ENCODE measurements around the gene SHISAL1. TPM values are rescaled to one million over a fixed set of nuclear protein-coding genes. Genes with fewer than 3 reads are reported as not detected.

The SHISAL1 gene
- total and polyA plus RNA-seq, 10 donors = 0.10 to 0.47 (median 0.22) TPM

- TF ChIP-seq POLR2AphosphoS5 (IDR thresholded peaks at IDR 0.05) (no peak), POLR2A (IDR thresholded peaks at IDR 0.05) (no peak), CTCF (IDR thresholded peaks at IDR 0.05 in 8 of 11, conservative IDR thresholded peaks at IDR 0.05 in 3 of 11) (no peak)
- intact Hi-C loops (cut with DNase I; ENCODE audit: low total_unique reads) = no loop called here
- DNase-seq = no peak
- Histone ChIP-seq H3K9me3 (no peaks in the 10 kb centered on the region), H3K4me1 (peaks cover 0 to 15% (median 0%) of the 10 kb centered on the region in 6 donors), H3K27ac (no peak overlapping the region), H3K36me3 (no peaks in the 10 kb centered on the region), H3K27me3 (replicated peaks in 1 of 7) (peaks cover 0 to 36% (median 0%) of the 10 kb centered on the region in 7 donors), H3K4me3 (no peak overlapping the region)
- WGBS, 5 donors = 77 to 94% (median 86%) methylated on average over 12 to 13 of the region's 13 CpGs
Measured at GRCh38 chr22:44316393-44317122, 3.8 kb upstream of the SHISAL1 start.

GRCh38 chr22:44314425-44315067 lies 1.8 kb upstream of the SHISAL1 start:
- 52 to 64% (median 59%) methylated on average over 17 of the region's 17 CpGs for WGBS, 5 donors
- H3K4me3 ChIP-seq = no peak overlapping the region
- no peak for TF ChIP-seq POLR2AphosphoS5 (IDR thresholded peaks at IDR 0.05)
- no peak for TF ChIP-seq CTCF (IDR thresholded peaks at IDR 0.05 in 8 of 11, conservative IDR thresholded peaks at IDR 0.05 in 3 of 11)
- no peak for TF ChIP-seq POLR2A (IDR thresholded peaks at IDR 0.05)
- H3K27me3 ChIP-seq (replicated peaks in 1 of 7) = peaks cover 0 to 41% (median 0%) of the 10 kb centered on the region in 7 donors
- peaks cover 0 to 15% (median 0%) of the 10 kb centered on the region in 6 donors for H3K4me1 ChIP-seq
- DNase-seq = no peak
- no peak overlapping the region for H3K27ac ChIP-seq
- H3K36me3 ChIP-seq = no peaks in the 10 kb centered on the region
- intact Hi-C loops (cut with DNase I; ENCODE audit: low total_unique reads) = no loop called here
- H3K9me3 ChIP-seq = no peaks in the 10 kb centered on the region

GRCh38 chr22:44313385-44314006 lies 745 bp upstream of the SHISAL1 start:
- Histone ChIP-seq H3K9me3 (no peaks in the 10 kb centered on the region), H3K4me1 (peaks cover 0 to 15% (median 0%) of the 10 kb centered on the region in 6 donors), H3K36me3 (no peaks in the 10 kb centered on the region), H3K27me3 (replicated peaks in 1 of 7) (peaks cover 0 to 41% (median 0%) of the 10 kb centered on the region in 7 donors), H3K27ac (no peak overlapping the region), H3K4me3 (no peak overlapping the region)
- intact Hi-C loops (cut with DNase I; ENCODE audit: low total_unique reads) = no loop called here
- DNase-seq = no peak
- TF ChIP-seq POLR2A (IDR thresholded peaks at IDR 0.05) (no peak), POLR2AphosphoS5 (IDR thresholded peaks at IDR 0.05) (no peak), CTCF (IDR thresholded peaks at IDR 0.05 in 8 of 11, conservative IDR thresholded peaks at IDR 0.05 in 3 of 11) (no peak)
- 81 to 91% (median 83%) methylated on average over 12 to 16 of the region's 16 CpGs for WGBS, 5 donors

- TF ChIP-seq POLR2AphosphoS5 (IDR thresholded peaks at IDR 0.05) = no peak
- no peak for TF ChIP-seq POLR2A (IDR thresholded peaks at IDR 0.05)
- TF ChIP-seq CTCF (IDR thresholded peaks at IDR 0.05 in 8 of 11, conservative IDR thresholded peaks at IDR 0.05 in 3 of 11) = no peak
- WGBS, 5 donors = 24 to 34% (median 28%) methylated on average over 3 of the region's 3 CpGs
- H3K4me3 ChIP-seq = no peak overlapping the region
- no peak overlapping the region for H3K27ac ChIP-seq
- no peak for DNase-seq
- H3K36me3 ChIP-seq = no peaks in the 10 kb centered on the region
- no peaks in the 10 kb centered on the region for H3K9me3 ChIP-seq
- peaks cover 0 to 15% (median 0%) of the 10 kb centered on the region in 6 donors for H3K4me1 ChIP-seq
- intact Hi-C loops (cut with DNase I; ENCODE audit: low total_unique reads) = no loop called here
- H3K27me3 ChIP-seq (replicated peaks in 1 of 7) = peaks cover 0 to 41% (median 0%) of the 10 kb centered on the region in 7 donors
Measured at GRCh38 chr22:44311855-44312170, 938 bp downstream of the SHISAL1 start.
